Gastroesophageal sphincter (tissue), 4 donors: ENCODE results near the gene UTP11. TPM values are rescaled to one million over a fixed set of nuclear protein-coding genes. Genes with fewer than 3 reads are reported as not detected.

Experiments
- ATAC-seq: fragments of 150-250 bp; one replicate; pipeline ENCODE4 v1.9.1; 2016; ENCODE audit warnings: mild to moderate bottlenecking, moderate library complexity
- H3K27ac ChIP-seq, 4 donors: fragments of 200-600 bp; sonication (generic) in 3 of 4; 1 replicate in 3 of 4; 2 replicates in 1 of 4; pipeline ENCODE4 v1.5.1; 2016 to 2019
- H3K27me3 ChIP-seq: fragments of 200-600 bp; sonication (generic); one replicate; pipeline ENCODE4 v1.5.1; 2019
- H3K36me3 ChIP-seq, 2 donors: fragments of 200-600 bp; sonication (generic); one replicate each; pipeline ENCODE4 v1.5.1; 2019; ENCODE audit warnings: control low read depth in 1 of 2
- H3K4me1 ChIP-seq, 3 donors: fragments of 200-600 bp; sonication (generic); 1 replicate in 2 of 3; 2 replicates in 1 of 3; pipeline ENCODE4 v1.5.1; 2016 to 2019; ENCODE audit warnings: control low read depth in 2 of 3
- H3K4me3 ChIP-seq, 2 donors: fragments of 200-600 bp; sonication (generic); one replicate each; pipeline ENCODE4 v1.5.1; 2019; ENCODE audit warnings: mild to moderate bottlenecking in 1 of 2, moderate library complexity in 1 of 2
- H3K9me3 ChIP-seq, 3 donors: fragments of 200-600 bp; sonication (generic); one replicate each; pipeline ENCODE4 v1.5.1; 2017 to 2019; ENCODE audit warnings: control low read depth in 2 of 3
- EP300 ChIP-seq: sonication (generic); formaldehyde crosslinking; IDR thresholded peaks from one replicate; pipeline ENCODE4 v1.6.1; 2017; ENCODE audit warnings: antibody characterized with exemption, mild to moderate bottlenecking
- POLR2A ChIP-seq, 2 donors: fragments of 450-650 bp; IDR thresholded peaks; one replicate each; pipeline ENCODE4 v1.6.1; 2017; ENCODE audit warnings: antibody characterized with exemption in 2 of 2, mild to moderate bottlenecking in 2 of 2, moderate library complexity in 1 of 2
- POLR2AphosphoS5 ChIP-seq: sonication (generic); formaldehyde crosslinking; IDR thresholded peaks from one replicate; pipeline ENCODE4 v1.6.1; 2017; ENCODE audit warnings: antibody characterized with exemption
- WGBS, 2 donors: methylation state at CpG; one replicate each; pipeline ENCODE4 v1.1.5; 2018; ENCODE audit warnings: low coverage in 1 of 2; 5-methylcytosine and 5-hydroxymethylcytosine counted together
- total RNA-seq, 4 donors: library from RNA; depleted of rRNA; stranded (reverse); fragments of >200 nt; gene quantifications; one replicate each; pipeline ENCODE4 v1.1.0, GENCODE V29; 2016
- TF ChIP-seq, protein P1 (sequence below), 4 experiments: fragments of 200-600 bp in 2 of 4; fragments of 450-650 bp in 2 of 4; sonication (generic) in 1 of 4; IDR thresholded peaks; one replicate each; pipeline ENCODE4 v1.5.1; 2017 to 2019; ENCODE audit warnings: antibody characterized with exemption in 4 of 4, mild to moderate bottlenecking in 2 of 4, moderate library complexity in 2 of 4

UTP11 gene
- total RNA-seq, 4 donors from 2014 or later = 50.7 to 79.2 (median 59.8) TPM

- no peaks in the 10 kb centered on the region for H3K9me3 ChIP-seq
- TF ChIP-seq POLR2A (IDR thresholded peaks at IDR 0.05) (no peak), EP300 (no peak), POLR2AphosphoS5 (no peak)
- 15 to 23% methylated on average over 5 of the region's 6 CpGs for WGBS, 2 donors
- no peak for ATAC-seq
- H3K27ac ChIP-seq = peak overlapping the region; percentile 52 to 94 (median 92)
- no peaks in the 10 kb centered on the region for H3K27me3 ChIP-seq
- peaks cover 0 to 48% of the 10 kb centered on the region in 2 donors for H3K36me3 ChIP-seq
- peaks cover 0 to 68% (median 24%) of the 10 kb centered on the region in 3 donors for H3K4me1 ChIP-seq
- H3K4me3 ChIP-seq = no peak overlapping the region
Observed at GRCh38 chr1:38015978-38016725, 3.6 kb downstream of the UTP11 start.

DNA sequence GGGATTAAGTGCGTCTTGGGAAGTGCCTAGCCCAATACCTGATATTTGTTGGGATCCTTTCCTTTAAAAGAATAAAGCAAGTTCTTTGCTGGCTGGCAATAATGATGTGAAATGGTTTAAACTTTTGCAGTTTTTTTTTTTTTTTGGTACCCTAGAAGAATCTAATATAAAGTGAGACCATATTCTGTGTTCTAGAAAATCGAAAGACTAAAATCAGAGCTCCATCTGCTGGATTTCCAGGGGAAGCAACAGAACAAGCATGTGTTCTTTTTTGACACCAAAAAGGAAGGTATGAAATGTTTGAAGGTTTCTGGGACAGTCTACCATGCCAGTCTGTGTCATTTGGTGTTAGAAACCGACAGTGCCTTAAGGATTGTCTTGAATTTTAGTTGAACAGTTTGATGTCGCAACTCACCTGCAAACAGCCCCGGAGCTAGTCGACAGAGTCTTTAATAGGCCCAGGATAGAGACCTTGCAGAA is 6.4 kb downstream of the UTP11 start:
- 65 to 66% methylated on average over 4 to 6 of the region's 6 CpGs for WGBS, 2 donors
- peaks cover 0 to 53% (median 18%) of the 10 kb centered on the region in 3 donors for H3K4me1 ChIP-seq
- H3K4me3 ChIP-seq = no peak overlapping the region
- TF ChIP-seq, protein P1, sequence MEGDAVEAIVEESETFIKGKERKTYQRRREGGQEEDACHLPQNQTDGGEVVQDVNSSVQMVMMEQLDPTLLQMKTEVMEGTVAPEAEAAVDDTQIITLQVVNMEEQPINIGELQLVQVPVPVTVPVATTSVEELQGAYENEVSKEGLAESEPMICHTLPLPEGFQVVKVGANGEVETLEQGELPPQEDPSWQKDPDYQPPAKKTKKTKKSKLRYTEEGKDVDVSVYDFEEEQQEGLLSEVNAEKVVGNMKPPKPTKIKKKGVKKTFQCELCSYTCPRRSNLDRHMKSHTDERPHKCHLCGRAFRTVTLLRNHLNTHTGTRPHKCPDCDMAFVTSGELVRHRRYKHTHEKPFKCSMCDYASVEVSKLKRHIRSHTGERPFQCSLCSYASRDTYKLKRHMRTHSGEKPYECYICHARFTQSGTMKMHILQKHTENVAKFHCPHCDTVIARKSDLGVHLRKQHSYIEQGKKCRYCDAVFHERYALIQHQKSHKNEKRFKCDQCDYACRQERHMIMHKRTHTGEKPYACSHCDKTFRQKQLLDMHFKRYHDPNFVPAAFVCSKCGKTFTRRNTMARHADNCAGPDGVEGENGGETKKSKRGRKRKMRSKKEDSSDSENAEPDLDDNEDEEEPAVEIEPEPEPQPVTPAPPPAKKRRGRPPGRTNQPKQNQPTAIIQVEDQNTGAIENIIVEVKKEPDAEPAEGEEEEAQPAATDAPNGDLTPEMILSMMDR (IDR thresholded peaks at IDR 0.05) = peak; percentile 54 to 64 (median 56)
- TF ChIP-seq EP300 = no peak
- TF ChIP-seq POLR2A (IDR thresholded peaks at IDR 0.05) = no peak
- no peak for TF ChIP-seq POLR2AphosphoS5
- H3K27me3 ChIP-seq = no peaks in the 10 kb centered on the region
- H3K36me3 ChIP-seq = peaks cover 0 to 75% of the 10 kb centered on the region in 2 donors
- H3K9me3 ChIP-seq = no peaks in the 10 kb centered on the region
- no peak for ATAC-seq
- peak overlapping the region in 2 of 4 donors; percentile 21 to 93 for H3K27ac ChIP-seq

DNA sequence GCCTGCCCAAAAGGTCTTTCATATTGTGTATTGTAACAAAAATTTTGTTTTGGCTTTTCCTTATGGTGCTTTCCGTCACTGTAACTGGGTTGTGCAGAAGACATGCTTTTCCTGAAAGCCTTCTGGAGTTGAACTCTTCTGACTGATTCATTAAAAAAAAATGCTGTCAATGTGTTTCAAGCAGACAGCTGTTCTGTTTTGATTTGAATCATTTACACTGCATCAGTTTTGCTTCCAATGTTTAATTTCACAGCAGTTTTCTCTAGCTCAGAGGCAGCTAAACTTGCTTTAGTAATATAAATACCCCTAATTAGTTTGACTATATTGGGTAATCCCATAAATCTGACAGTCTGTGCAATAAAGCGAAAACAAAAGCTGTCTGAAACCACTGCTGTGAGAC is 7.9 kb downstream of the UTP11 start:
- 79 to 88% methylated on average over 2 of the region's 2 CpGs for WGBS, 2 donors
- H3K27me3 ChIP-seq = no peaks in the 10 kb centered on the region
- peaks cover 3 to 86% of the 10 kb centered on the region in 2 donors for H3K36me3 ChIP-seq

GRCh38 chr1:38021969-38022368 is 9.4 kb downstream of the UTP11 start:
- Histone ChIP-seq H3K4me1 (peaks cover 0 to 22% (median under 1%) of the 10 kb centered on the region in 3 donors), H3K4me3 (no peak overlapping the region), H3K27me3 (no peaks in the 10 kb centered on the region), H3K9me3 (no peaks in the 10 kb centered on the region), H3K27ac (no peak overlapping the region), H3K36me3 (peaks cover 3 to 98% of the 10 kb centered on the region in 2 donors)
- TF ChIP-seq EP300 (no peak), POLR2AphosphoS5 (no peak), POLR2A (IDR thresholded peaks at IDR 0.05) (no peak)
- TF ChIP-seq, protein P1 (IDR thresholded peaks at IDR 0.05) = no peak
- no peak for ATAC-seq
- WGBS, 2 donors = 92 to 94% methylated on average over 4 to 5 of the region's 5 CpGs

More for the DNA sequence above, 7.9 kb downstream of the UTP11 start:
- ATAC-seq = no peak
- Histone ChIP-seq H3K4me3 (no peak overlapping the region), H3K9me3 (no peaks in the 10 kb centered on the region), H3K27ac (no peak overlapping the region), H3K4me1 (peaks cover 0 to 38% (median 14%) of the 10 kb centered on the region in 3 donors)
- no peak for TF ChIP-seq EP300
- no peak for TF ChIP-seq POLR2AphosphoS5
- no peak for TF ChIP-seq POLR2A (IDR thresholded peaks at IDR 0.05)
- TF ChIP-seq, protein P1 (IDR thresholded peaks at IDR 0.05) = no peak

GRCh38 chr1:38022810-38023209 is 10.3 kb downstream of the UTP11 start:
- H3K27ac ChIP-seq = no peak overlapping the region
- TF ChIP-seq POLR2A (IDR thresholded peaks at IDR 0.05) = no peak

More at GRCh38 chr1:38022810-38023209, 10.3 kb downstream of the UTP11 start:
- Histone ChIP-seq H3K4me1 (peaks cover 0 to 14% (median 0%) of the 10 kb centered on the region in 3 donors), H3K9me3 (no peaks in the 10 kb centered on the region), H3K27me3 (no peaks in the 10 kb centered on the region), H3K36me3 (peaks cover 3 to 98% of the 10 kb centered on the region in 2 donors), H3K4me3 (no peak overlapping the region)
- WGBS, 2 donors = 68 to 75% methylated on average over 3 of the region's 3 CpGs
- no peak for ATAC-seq
